HEK293 (cell line): ENCODE data around the gene ZNF37A.

ENCODE experiments used
- CTCF ChIA-PET: fragments of 350-600 bp; formaldehyde crosslinking; extraction: SDS; loops from one replicate; lab custom pipeline; 2021; ENCODE audit warnings: antibody characterized with exemption; lab: Yijun Ruan, JAX
- POLR2A ChIA-PET: fragments of 300-600 bp; formaldehyde crosslinking; extraction: SDS; loops from one replicate; lab custom pipeline; 2020; ENCODE audit warnings: antibody characterized with exemption, inconsistent platforms; lab: Yijun Ruan, JAX
- H3K27ac ChIP-seq: fragments of 200-500 bp; sonication (Bioruptor generic); 2 replicates; pipeline ENCODE4 v1.5.1; 2014; ENCODE audit warnings: low read depth, low read length, control low read depth, inconsistent platforms; ENCODE audit errors: extremely low read depth
- H3K36me3 ChIP-seq, 2 experiments: fragments of 200-500 bp in 1 of 2; sonication (Bioruptor generic) in 1 of 2; 1 replicate in 1 of 2; 2 replicates in 1 of 2; pipeline ENCODE4 v1.5.1; 2014 to 2017; ENCODE audit warnings: inconsistent platforms in 2 of 2, low read length in 2 of 2; ENCODE audit not compliant: control insufficient read depth in 2 of 2, insufficient read depth in 1 of 2
- H3K4me1 ChIP-seq: fragments of 200-500 bp; sonication (Bioruptor generic); 2 replicates; pipeline ENCODE4 v1.5.1; 2014; ENCODE audit warnings: mild to moderate bottlenecking, low read length, inconsistent platforms; ENCODE audit not compliant: control insufficient read depth, insufficient read depth
- H3K4me3 ChIP-seq: 2 replicates; pipeline ENCODE4 v1.5.1; 2011; ENCODE audit warnings: low read depth, mild to moderate bottlenecking, control low read depth, low read length, moderate library complexity
- H3K9me3 ChIP-seq: fragments of 200-500 bp; sonication (Bioruptor generic); 2 replicates; pipeline ENCODE4 v1.5.1; 2014; ENCODE audit warnings: low read depth, low read length, inconsistent platforms; ENCODE audit not compliant: control insufficient read depth, insufficient read depth
- BCL11A ChIP-seq: fragments of 450-650 bp; formaldehyde crosslinking; IDR thresholded peaks from 2 replicates; pipeline ENCODE4 v1.5.1; 2016; ENCODE audit warnings: low read depth, missing biosample characterization, missing genetic modification characterization
- ELK4 ChIP-seq: IDR thresholded peaks from 2 replicates; pipeline ENCODE4 v1.6.1; 2011; ENCODE audit warnings: mild to moderate bottlenecking, low read depth, low read length, borderline replicate concordance
- GLI2 ChIP-seq: fragments of 450-650 bp; formaldehyde crosslinking; IDR thresholded peaks from 2 replicates; pipeline ENCODE4; 2017; ENCODE audit warnings: missing biosample characterization, missing genetic modification characterization, low read depth, borderline replicate concordance
- HOXC10 ChIP-seq: sonication (generic); formaldehyde crosslinking; IDR thresholded peaks from 2 replicates; pipeline ENCODE4 v1.8.1; 2023; ENCODE audit warnings: mild to moderate bottlenecking, missing genetic modification reagents
- IKZF3 ChIP-seq: fragments of 450-650 bp; IDR thresholded peaks from 2 replicates; pipeline ENCODE4 v1.5.0; 2018; ENCODE audit warnings: missing biosample characterization, mild to moderate bottlenecking, missing genetic modification characterization, moderate library complexity
- PRDM4 ChIP-seq: fragments of 450-650 bp; formaldehyde crosslinking; IDR thresholded peaks from 2 replicates; pipeline ENCODE4 v1.5.1; 2017; ENCODE audit warnings: missing biosample characterization, missing genetic modification characterization
- SP7 ChIP-seq: fragments of 450-650 bp; formaldehyde crosslinking; IDR thresholded peaks from 2 replicates; pipeline ENCODE4 v1.5.1; 2016; ENCODE audit warnings: missing biosample characterization, missing genetic modification characterization
- TRIM28 ChIP-seq: IDR thresholded peaks from 2 replicates; pipeline ENCODE4 v1.6.1; 2011; ENCODE audit warnings: low read length, control low read depth, borderline replicate concordance
- ZBTB20 ChIP-seq: fragments of 450-650 bp; formaldehyde crosslinking; IDR thresholded peaks from 2 replicates; pipeline ENCODE4 v1.5.1; 2016; ENCODE audit warnings: missing biosample characterization, missing genetic modification characterization
- ZIC2 ChIP-seq: fragments of 450-650 bp; formaldehyde crosslinking; IDR thresholded peaks from 2 replicates; pipeline ENCODE4 v1.5.1; 2016; ENCODE audit warnings: missing biosample characterization, missing genetic modification characterization
- ZNF155 ChIP-seq: fragments of 450-650 bp; formaldehyde crosslinking; IDR thresholded peaks from 2 replicates; pipeline ENCODE4 v1.5.1; 2016; ENCODE audit warnings: missing biosample characterization, missing genetic modification characterization
- ZNF175 ChIP-seq: fragments of 450-650 bp; formaldehyde crosslinking; IDR thresholded peaks from 2 replicates; pipeline ENCODE4 v1.5.1; 2016; ENCODE audit warnings: missing biosample characterization, missing genetic modification characterization
- ZNF354C ChIP-seq: fragments of 450-650 bp; formaldehyde crosslinking; IDR thresholded peaks from 2 replicates; pipeline ENCODE4 v1.5.1; 2016; ENCODE audit warnings: missing biosample characterization, missing genetic modification characterization, low read depth, borderline replicate concordance
- ZNF366 ChIP-seq: fragments of 450-650 bp; formaldehyde crosslinking; conservative IDR thresholded peaks from 2 replicates; pipeline ENCODE4 v1.5.1; 2016; ENCODE audit warnings: missing biosample characterization, missing genetic modification characterization
- ZNF404 ChIP-seq: fragments of 450-650 bp; formaldehyde crosslinking; IDR thresholded peaks from 2 replicates; pipeline ENCODE4 v1.5.1; 2017; ENCODE audit warnings: missing biosample characterization, missing genetic modification characterization
- ZNF416 ChIP-seq: fragments of 450-650 bp; formaldehyde crosslinking; IDR thresholded peaks from 2 replicates; pipeline ENCODE4 v1.5.1; 2016; ENCODE audit warnings: missing biosample characterization, missing genetic modification characterization
- ZNF426 ChIP-seq: fragments of 450-650 bp; formaldehyde crosslinking; IDR thresholded peaks from 2 replicates; pipeline ENCODE4 v1.5.1; 2017; ENCODE audit warnings: missing biosample characterization, missing genetic modification characterization, mild to moderate bottlenecking, inconsistent platforms, moderate library complexity
- ZNF48 ChIP-seq: fragments of 450-650 bp; formaldehyde crosslinking; IDR thresholded peaks from 2 replicates; pipeline ENCODE4 v1.5.1; 2016; ENCODE audit warnings: missing biosample characterization, missing genetic modification characterization
- ZNF558 ChIP-seq: fragments of 450-650 bp; formaldehyde crosslinking; IDR thresholded peaks from 2 replicates; pipeline ENCODE4 v1.5.1; 2016; ENCODE audit warnings: missing biosample characterization, missing genetic modification characterization
- ZNF585B ChIP-seq: fragments of 450-650 bp; formaldehyde crosslinking; IDR thresholded peaks from 2 replicates; pipeline ENCODE4 v1.5.1; 2016; ENCODE audit warnings: missing biosample characterization, missing genetic modification characterization
- ZNF701 ChIP-seq: fragments of 450-650 bp; formaldehyde crosslinking; IDR thresholded peaks from 2 replicates; pipeline ENCODE4 v1.5.1; 2016; ENCODE audit warnings: missing biosample characterization, missing genetic modification characterization
- ZNF707 ChIP-seq: fragments of 450-650 bp; formaldehyde crosslinking; IDR thresholded peaks from 2 replicates; pipeline ENCODE4 v1.5.1; 2016; ENCODE audit warnings: missing biosample characterization, missing genetic modification characterization
- ZNF76 ChIP-seq: fragments of 450-650 bp; formaldehyde crosslinking; IDR thresholded peaks from 2 replicates; pipeline ENCODE4; 2016; ENCODE audit warnings: low read depth, missing biosample characterization, missing genetic modification characterization, borderline replicate concordance
- ZNF768 ChIP-seq: fragments of 450-650 bp; formaldehyde crosslinking; IDR thresholded peaks from 2 replicates; pipeline ENCODE4 v1.5.1; 2018; ENCODE audit warnings: missing biosample characterization, mild to moderate bottlenecking, missing genetic modification characterization
- ZNF792 ChIP-seq: fragments of 450-650 bp; formaldehyde crosslinking; IDR thresholded peaks from 2 replicates; pipeline ENCODE4 v1.5.1; 2016; ENCODE audit warnings: missing biosample characterization, missing genetic modification characterization
- TF ChIP-seq, protein P1 (sequence below): fragments of 450-650 bp; formaldehyde crosslinking; IDR thresholded peaks from 2 replicates; pipeline ENCODE4 v1.5.1; 2016; ENCODE audit warnings: missing biosample characterization, missing genetic modification characterization, low read depth
- TF ChIP-seq, protein P2 (sequence below): fragments of 450-650 bp; formaldehyde crosslinking; IDR thresholded peaks from 2 replicates; pipeline ENCODE4 v1.5.1; 2017; ENCODE audit warnings: missing biosample characterization, missing genetic modification characterization
- TF ChIP-seq, protein P3 (sequence below): fragments of 450-650 bp; formaldehyde crosslinking; IDR thresholded peaks from 2 replicates; pipeline ENCODE4 v1.5.1; 2016; ENCODE audit warnings: missing biosample characterization, missing genetic modification characterization, borderline replicate concordance

Gene ZNF37A

GRCh38 chr10:38094927-38095574 lies 914 bp downstream of the ZNF37A start (continued):
- TF ChIP-seq PRDM4 (tag by site-specific recombination) (no peak), BCL11A (tag by site-specific recombination) (no peak), ZNF354C (no peak), ZNF76 (tag by site-specific recombination) (no peak), ZNF707 (no peak), GLI2 (tag by site-specific recombination) (no peak), ZNF155 (no peak), ELK4 (no peak)
- TF ChIP-seq, protein P1, sequence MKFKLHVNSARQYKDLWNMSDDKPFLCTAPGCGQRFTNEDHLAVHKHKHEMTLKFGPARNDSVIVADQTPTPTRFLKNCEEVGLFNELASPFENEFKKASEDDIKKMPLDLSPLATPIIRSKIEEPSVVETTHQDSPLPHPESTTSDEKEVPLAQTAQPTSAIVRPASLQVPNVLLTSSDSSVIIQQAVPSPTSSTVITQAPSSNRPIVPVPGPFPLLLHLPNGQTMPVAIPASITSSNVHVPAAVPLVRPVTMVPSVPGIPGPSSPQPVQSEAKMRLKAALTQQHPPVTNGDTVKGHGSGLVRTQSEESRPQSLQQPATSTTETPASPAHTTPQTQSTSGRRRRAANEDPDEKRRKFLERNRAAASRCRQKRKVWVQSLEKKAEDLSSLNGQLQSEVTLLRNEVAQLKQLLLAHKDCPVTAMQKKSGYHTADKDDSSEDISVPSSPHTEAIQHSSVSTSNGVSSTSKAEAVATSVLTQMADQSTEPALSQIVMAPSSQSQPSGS (tag by site-specific recombination) = no peak

DNA sequence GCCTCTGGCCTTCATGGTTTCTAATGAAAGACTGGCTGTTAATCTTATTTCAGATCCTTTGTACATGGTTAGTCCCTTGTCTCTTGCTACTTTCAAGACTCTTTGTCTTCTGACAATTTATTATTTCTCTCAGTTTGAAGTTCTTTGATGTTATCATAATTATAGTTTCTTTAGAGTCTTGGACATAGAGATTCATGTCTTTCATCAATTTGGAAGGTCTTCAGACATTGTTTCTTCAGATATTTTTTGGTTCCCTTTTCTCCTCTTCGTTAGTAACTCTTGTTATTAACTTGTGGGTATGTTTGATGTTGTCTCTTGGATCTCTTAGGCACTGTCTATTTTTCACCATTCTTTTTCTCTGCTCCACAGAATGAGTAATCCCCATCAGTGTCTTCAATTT lies 8.7 kb downstream of the ZNF37A start:
- Histone ChIP-seq H3K4me1 (no peaks in the 10 kb centered on the region), H3K36me3 (peaks cover 13 to 60% of the 10 kb centered on the region in 2 experiments), H3K27ac (no peak overlapping the region), H3K4me3 (no peak overlapping the region), H3K9me3 (no peaks in the 10 kb centered on the region; the same call in 1 of the 2 replicates)
- ChIA-PET POLR2A (no interaction called here), CTCF (interaction anchor here (0.6 kb wide), 1 partner anchor 154 kb away, joined by 3 read pairs; no protein-coding TSS in a partner anchor)
- TF ChIP-seq ZIC2 (no peak), ZNF366 (no peak), IKZF3 (no peak), ZNF768 (tag by site-specific recombination) (no peak), ZNF558 (tag by site-specific recombination) (peak; percentile 98), ZNF585B (tag by site-specific recombination) (no peak)
- TF ChIP-seq, protein P2, sequence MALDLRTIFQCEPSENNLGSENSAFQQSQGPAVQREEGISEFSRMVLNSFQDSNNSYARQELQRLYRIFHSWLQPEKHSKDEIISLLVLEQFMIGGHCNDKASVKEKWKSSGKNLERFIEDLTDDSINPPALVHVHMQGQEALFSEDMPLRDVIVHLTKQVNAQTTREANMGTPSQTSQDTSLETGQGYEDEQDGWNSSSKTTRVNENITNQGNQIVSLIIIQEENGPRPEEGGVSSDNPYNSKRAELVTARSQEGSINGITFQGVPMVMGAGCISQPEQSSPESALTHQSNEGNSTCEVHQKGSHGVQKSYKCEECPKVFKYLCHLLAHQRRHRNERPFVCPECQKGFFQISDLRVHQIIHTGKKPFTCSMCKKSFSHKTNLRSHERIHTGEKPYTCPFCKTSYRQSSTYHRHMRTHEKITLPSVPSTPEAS = no peak

DNA sequence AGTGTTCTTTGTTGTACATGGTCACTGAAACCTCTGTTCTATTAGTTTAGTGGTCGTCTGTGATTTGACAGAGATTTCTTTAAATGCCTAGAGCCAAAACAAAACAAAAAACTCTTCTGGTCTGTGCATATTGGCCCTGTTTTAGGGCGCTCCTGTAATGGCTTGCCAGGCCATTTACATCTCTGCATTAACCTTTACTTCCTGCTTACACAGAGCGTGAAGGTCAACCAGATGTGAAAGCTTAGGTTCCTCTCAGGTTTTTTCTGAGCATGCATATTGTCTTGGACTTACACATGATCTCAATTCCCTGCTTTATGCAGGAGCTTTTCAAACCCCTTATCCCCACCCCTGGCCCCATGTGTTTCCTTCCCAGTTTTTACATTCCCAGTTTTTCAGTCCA lies 9.6 kb downstream of the ZNF37A start:
- Histone ChIP-seq H3K9me3 (no peaks in the 10 kb centered on the region; the same call in 1 of the 2 replicates), H3K36me3 (peaks cover 13 to 52% of the 10 kb centered on the region in 2 experiments), H3K27ac (no peak overlapping the region), H3K4me1 (no peaks in the 10 kb centered on the region), H3K4me3 (no peak overlapping the region)
- ChIA-PET CTCF (no interaction called here), POLR2A (no interaction called here)
- TF ChIP-seq ZNF792 = no peak
- no peak for TF ChIP-seq ZNF404 (tag by site-specific recombination)
- no peak for TF ChIP-seq ZNF416 (tag by site-specific recombination)
- no peak for TF ChIP-seq BCL11A (tag by site-specific recombination)
- TF ChIP-seq ZNF175 = no peak
- TF ChIP-seq ZBTB20 = no peak
- TF ChIP-seq TRIM28 = no peak
- TF ChIP-seq HOXC10 (CRISPR knock-in tag) = no peak
- TF ChIP-seq ZNF48 (tag by site-specific recombination) = no peak
- no peak for TF ChIP-seq SP7 (tag by site-specific recombination)
- TF ChIP-seq ZNF701 (tag by site-specific recombination) = no peak
- TF ChIP-seq ZNF354C = no peak
- no peak for TF ChIP-seq ZNF426
- TF ChIP-seq, protein P3, sequence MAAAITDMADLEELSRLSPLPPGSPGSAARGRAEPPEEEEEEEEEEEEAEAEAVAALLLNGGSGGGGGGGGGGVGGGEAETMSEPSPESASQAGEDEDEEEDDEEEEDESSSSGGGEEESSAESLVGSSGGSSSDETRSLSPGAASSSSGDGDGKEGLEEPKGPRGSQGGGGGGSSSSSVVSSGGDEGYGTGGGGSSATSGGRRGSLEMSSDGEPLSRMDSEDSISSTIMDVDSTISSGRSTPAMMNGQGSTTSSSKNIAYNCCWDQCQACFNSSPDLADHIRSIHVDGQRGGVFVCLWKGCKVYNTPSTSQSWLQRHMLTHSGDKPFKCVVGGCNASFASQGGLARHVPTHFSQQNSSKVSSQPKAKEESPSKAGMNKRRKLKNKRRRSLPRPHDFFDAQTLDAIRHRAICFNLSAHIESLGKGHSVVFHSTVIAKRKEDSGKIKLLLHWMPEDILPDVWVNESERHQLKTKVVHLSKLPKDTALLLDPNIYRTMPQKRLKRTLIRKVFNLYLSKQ (tag by site-specific recombination) = no peak
